Esophagus squamous epithelium (tissue), 4 donors: ENCODE data around the gene ATP6V1D.

Experiments used
- CTCF ChIP-seq, 6 experiments: fragments of 450-650 bp in 4 of 6; fragments of 200-600 bp in 2 of 6; sonication (generic) in 2 of 6; IDR thresholded peaks; one replicate each; pipeline ENCODE4 v1.5.1; 2016 to 2019; ENCODE audit warnings: antibody characterized with exemption in 6 of 6, mild to moderate bottlenecking in 4 of 6, moderate library complexity in 4 of 6
- POLR2A ChIP-seq, 4 donors: fragments of 450-650 bp; IDR thresholded peaks; one replicate each; pipeline ENCODE4 v1.6.1; 2017; ENCODE audit warnings: antibody characterized with exemption in 4 of 4, mild to moderate bottlenecking in 4 of 4, moderate library complexity in 3 of 4

DNA sequence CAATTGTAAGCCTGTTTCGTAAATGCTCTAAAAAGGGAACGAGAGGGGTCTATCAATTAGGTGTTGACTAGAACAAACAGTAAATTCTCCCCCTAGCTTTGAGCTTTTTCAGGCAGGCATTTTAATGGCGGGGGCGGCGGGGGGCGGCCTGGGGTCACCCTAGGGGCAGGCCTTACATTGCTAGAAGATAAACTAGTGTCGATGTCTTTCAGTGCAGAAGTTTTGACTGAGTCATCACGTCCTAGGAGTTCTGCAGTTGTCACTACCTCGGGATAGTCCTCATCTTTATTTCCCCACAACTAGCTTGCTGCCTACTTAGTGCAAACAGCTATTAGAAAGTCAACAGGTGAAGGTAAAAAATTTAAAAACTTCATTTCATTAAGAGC is 1.6 kb downstream of the ATP6V1D start:
- TF ChIP-seq CTCF (IDR thresholded peaks at IDR 0.05) (no peak), POLR2A (IDR thresholded peaks at IDR 0.05) (no peak)
